MM.1S (cell line): ENCODE measurements around the gene PDCD1.

Experiments
- DNase-seq: peaks from one replicate; pipeline ENCODE4 v3.0.0-alpha.2; 2015
- H2AFZ ChIP-seq: fragments of 300-600 bp; sonication (generic); 2 replicates; pipeline ENCODE4 v1.6.0; 2016; ENCODE audit warnings: antibody characterized with exemption, low read length
- H3F3A ChIP-seq: fragments of 300-600 bp; sonication (generic); 2 replicates; pipeline ENCODE4 v1.6.1; 2016; ENCODE audit warnings: mild to moderate bottlenecking, antibody characterized with exemption, low read length, moderate library complexity, mixed read lengths; ENCODE audit not compliant: insufficient read depth
- H3K27ac ChIP-seq: fragments of 300-600 bp; sonication (generic); 2 replicates; pipeline ENCODE4 v1.5.1; 2016; ENCODE audit warnings: mild to moderate bottlenecking, low read length
- H3K27me3 ChIP-seq: fragments of 300-600 bp; sonication (generic); replicated peaks from 2 replicates; pipeline ENCODE4 v1.6.0; 2016; ENCODE audit warnings: low read length; ENCODE audit not compliant: insufficient read depth
- H3K36me3 ChIP-seq: fragments of 300-600 bp; sonication (generic); replicated peaks from 2 replicates; pipeline ENCODE4 v1.6.1; 2016; ENCODE audit warnings: mild to moderate bottlenecking, low read length, mixed read lengths; ENCODE audit not compliant: insufficient read depth
- H3K4me1 ChIP-seq: fragments of 300-600 bp; sonication (generic); 2 replicates; pipeline ENCODE4 v1.6.1; 2016; ENCODE audit warnings: low read length, mixed read lengths
- H3K4me2 ChIP-seq: fragments of 300-600 bp; sonication (generic); 2 replicates; pipeline ENCODE4 v1.6.0; 2016; ENCODE audit warnings: low read depth, low read length
- H3K4me3 ChIP-seq: fragments of 300-600 bp; sonication (generic); 2 replicates; pipeline ENCODE4 v1.5.1; 2016; ENCODE audit warnings: low read length, mixed read lengths
- H3K79me2 ChIP-seq: fragments of 300-600 bp; sonication (generic); 2 replicates; pipeline ENCODE4 v1.6.1; 2016; ENCODE audit warnings: mixed run types, low read length, mixed read lengths
- H3K9ac ChIP-seq: fragments of 300-600 bp; sonication (generic); 2 replicates; pipeline ENCODE4 v1.6.1; 2016; ENCODE audit warnings: low read length, mixed read lengths
- H3K9me2 ChIP-seq: fragments of 300-600 bp; sonication (generic); replicated peaks from 2 replicates; pipeline ENCODE4 v1.6.1; 2016; ENCODE audit warnings: mild to moderate bottlenecking, low read length, mixed read lengths; ENCODE audit not compliant: insufficient read depth
- H3K9me3 ChIP-seq: fragments of 300-600 bp; sonication (generic); replicated peaks from 2 replicates; pipeline ENCODE4 v1.6.1; 2016; ENCODE audit warnings: mild to moderate bottlenecking, low read length, mixed read lengths; ENCODE audit not compliant: insufficient read depth
- H4K20me1 ChIP-seq: fragments of 300-600 bp; sonication (generic); 2 replicates; pipeline ENCODE4 v1.6.1; 2016; ENCODE audit warnings: mild to moderate bottlenecking, low read length, moderate library complexity, mixed read lengths; ENCODE audit not compliant: insufficient read depth
- EZH2 ChIP-seq: fragments of 300-600 bp; sonication (generic); optimal IDR thresholded peaks from 2 replicates; pipeline ENCODE3; 2017; ENCODE audit warnings: low read depth, mild to moderate bottlenecking, antibody characterized with exemption, low read length, mixed read lengths
- EZH2phosphoT487 ChIP-seq: fragments of 300-600 bp; sonication (generic); IDR thresholded peaks from 2 replicates; pipeline ENCODE4 v1.6.1; 2018; ENCODE audit warnings: antibody characterized with exemption, low read length
- TF ChIP-seq, protein P1 (sequence below): fragments of 300-600 bp; sonication (generic); IDR thresholded peaks from 2 replicates; pipeline ENCODE4 v1.5.1; 2016; ENCODE audit warnings: antibody characterized with exemption, low read length, mixed read lengths

PDCD1 gene

DNA sequence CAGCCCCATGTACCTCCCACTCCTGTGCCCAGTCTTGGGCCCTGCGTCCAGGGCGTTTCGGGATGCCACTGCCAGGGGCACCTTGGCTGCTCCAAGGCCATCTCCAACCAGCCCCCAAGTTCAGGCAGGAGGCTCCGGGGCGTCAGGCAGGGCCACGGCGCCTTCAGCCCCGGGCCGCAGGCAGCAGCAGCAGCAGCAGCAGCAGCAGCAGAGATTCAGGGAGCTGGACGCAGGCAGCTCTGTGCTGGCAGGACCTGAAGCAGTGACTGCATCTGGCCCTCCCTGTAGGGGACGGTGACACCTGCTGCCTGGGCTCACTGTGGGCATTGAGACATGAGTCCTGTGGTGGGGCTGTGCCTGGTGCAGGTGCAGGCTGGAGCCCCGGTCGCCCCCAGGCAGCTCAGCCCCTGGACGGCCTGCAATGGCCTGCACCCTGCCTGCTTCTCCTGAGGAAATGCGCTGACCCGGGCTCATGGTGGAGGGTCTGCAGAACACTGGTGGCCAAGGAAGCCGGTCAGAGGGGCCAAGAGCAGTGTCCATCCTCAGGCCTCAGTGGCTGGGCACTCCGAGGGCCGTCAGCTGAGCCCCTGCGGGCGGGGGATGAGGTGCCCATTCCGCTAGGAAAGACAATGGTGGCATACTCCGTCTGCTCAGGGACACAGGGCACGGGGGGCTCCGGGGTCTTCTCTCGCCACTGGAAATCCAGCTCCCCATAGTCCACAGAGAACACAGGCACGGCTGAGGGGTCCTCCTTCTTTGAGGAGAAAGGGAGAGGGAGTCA, 8.0 kb downstream of the PDCD1 start:
- Histone ChIP-seq H3K9me3 (no peaks in the 10 kb centered on the region), H3K79me2 (no peaks in the 10 kb centered on the region), H4K20me1 (no peaks in the 10 kb centered on the region), H3K9ac (no peak overlapping the region), H3K9me2 (no peaks in the 10 kb centered on the region), H2AFZ (no peak overlapping the region), H3K4me2 (no peak overlapping the region), H3K4me1 (no peaks in the 10 kb centered on the region), H3K27me3 (no peaks in the 10 kb centered on the region), H3K27ac (no peak overlapping the region), H3K36me3 (no peaks in the 10 kb centered on the region), H3F3A (no peaks in the 10 kb centered on the region), H3K4me3 (no peak overlapping the region)
- DNase-seq: no peak
- no peak for TF ChIP-seq EZH2
- TF ChIP-seq, protein P1, sequence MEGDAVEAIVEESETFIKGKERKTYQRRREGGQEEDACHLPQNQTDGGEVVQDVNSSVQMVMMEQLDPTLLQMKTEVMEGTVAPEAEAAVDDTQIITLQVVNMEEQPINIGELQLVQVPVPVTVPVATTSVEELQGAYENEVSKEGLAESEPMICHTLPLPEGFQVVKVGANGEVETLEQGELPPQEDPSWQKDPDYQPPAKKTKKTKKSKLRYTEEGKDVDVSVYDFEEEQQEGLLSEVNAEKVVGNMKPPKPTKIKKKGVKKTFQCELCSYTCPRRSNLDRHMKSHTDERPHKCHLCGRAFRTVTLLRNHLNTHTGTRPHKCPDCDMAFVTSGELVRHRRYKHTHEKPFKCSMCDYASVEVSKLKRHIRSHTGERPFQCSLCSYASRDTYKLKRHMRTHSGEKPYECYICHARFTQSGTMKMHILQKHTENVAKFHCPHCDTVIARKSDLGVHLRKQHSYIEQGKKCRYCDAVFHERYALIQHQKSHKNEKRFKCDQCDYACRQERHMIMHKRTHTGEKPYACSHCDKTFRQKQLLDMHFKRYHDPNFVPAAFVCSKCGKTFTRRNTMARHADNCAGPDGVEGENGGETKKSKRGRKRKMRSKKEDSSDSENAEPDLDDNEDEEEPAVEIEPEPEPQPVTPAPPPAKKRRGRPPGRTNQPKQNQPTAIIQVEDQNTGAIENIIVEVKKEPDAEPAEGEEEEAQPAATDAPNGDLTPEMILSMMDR: no peak
- TF ChIP-seq EZH2phosphoT487: no peak

DNA sequence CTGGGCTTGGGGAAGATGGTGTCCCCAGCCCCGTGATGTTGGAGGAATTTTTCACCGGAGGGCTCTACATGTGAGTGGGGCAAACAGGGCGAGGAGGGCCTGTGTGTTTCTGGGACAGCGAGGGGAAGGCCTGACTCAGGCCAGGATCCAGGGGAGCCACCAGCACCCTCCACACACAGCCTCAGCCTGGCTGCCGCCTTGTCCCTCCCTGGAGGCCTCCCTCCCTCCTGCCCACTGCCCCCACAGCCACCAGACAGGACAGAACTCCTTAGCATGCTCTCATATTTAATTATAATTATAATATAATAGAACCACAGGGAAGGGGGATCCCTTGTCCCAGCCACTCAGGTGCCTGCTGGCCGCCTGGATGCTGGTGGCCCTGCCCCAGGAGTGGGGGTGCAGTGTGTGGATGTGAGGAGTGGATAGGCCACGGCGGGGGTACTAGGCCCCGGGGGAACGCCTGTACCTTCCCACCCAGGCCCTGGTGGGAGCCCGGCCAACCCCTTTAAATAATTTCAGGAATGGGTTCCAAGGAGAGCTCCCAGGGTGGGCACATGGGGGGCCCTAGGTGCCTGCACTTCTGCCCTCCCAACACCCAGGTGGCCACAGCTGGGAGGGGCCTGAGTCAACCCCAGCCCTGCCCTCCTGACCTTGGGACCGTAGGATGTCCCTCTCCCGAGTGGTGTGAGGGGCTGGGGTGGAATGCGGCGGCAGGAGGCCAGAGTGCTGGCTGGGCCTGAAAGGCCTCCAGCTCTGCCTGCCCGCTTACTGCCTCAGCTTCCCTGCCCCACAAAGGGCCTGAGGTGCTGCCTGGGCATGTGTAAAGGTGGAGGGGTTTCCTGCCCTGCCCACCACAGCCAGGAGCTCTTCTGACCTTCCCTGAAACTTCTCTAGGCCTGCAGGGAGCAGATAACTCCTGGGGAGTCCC, 8.8 kb downstream of the PDCD1 start:
- Histone ChIP-seq H3K9me2 (no peaks in the 10 kb centered on the region), H3K4me1 (no peaks in the 10 kb centered on the region), H3K36me3 (no peaks in the 10 kb centered on the region), H3F3A (no peaks in the 10 kb centered on the region), H3K27ac (no peak overlapping the region), H4K20me1 (no peaks in the 10 kb centered on the region), H2AFZ (no peak overlapping the region), H3K79me2 (no peaks in the 10 kb centered on the region), H3K4me3 (no peak overlapping the region), H3K4me2 (no peak overlapping the region), H3K9ac (no peak overlapping the region), H3K27me3 (no peaks in the 10 kb centered on the region; the same call in 1 of the 2 replicates), H3K9me3 (no peaks in the 10 kb centered on the region)
- DNase-seq: no peak
- no peak for TF ChIP-seq EZH2phosphoT487
- TF ChIP-seq, protein P1: no peak
- TF ChIP-seq EZH2: no peak

DNA sequence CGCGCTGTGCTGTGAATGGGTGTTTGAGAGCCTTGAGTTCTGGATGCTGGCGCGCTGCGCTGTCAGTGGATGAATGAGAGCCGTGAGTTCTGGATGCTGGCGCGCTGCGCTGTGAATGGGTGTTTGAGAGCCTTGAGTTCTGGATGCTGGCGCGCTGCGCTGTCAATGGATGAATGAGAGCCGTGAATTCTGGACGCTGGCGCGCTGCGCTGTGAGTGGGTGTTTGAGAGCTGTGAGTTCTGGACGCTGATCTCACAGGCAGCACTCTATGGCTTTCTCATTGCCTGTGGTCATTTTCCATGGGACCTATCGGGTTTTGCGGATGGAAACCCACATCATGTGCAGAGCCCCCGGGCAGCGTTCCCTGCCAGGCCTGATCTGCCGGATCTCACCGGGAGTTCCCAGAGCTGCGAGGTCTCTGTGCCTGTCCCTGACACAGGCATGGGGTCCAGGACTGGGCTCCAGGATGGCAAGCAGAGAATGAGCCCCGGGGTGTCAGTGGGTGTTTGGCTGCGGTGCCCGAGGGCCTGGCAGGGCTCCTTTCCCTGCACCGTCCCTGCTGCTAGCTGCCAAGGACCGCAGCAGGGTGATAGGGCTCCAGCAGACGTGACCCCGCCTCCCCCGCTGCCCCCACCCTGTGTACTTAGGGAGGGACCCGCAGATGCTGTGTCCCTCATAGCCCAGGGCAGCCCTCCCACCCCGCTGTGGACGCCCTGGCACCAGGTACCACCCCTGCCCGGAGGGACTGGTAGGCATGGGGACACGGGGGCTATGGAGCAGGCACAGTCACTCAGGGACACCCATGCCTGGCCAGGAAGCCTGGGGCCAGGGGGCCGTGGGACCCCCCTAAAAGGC, 9.7 kb downstream of the PDCD1 start:
- H3K36me3 ChIP-seq: no peaks in the 10 kb centered on the region
- H3K4me2 ChIP-seq: no peak overlapping the region
- no peaks in the 10 kb centered on the region for H3K9me2 ChIP-seq
- TF ChIP-seq EZH2phosphoT487: no peak
- TF ChIP-seq, protein P1: no peak
- no peak for TF ChIP-seq EZH2
- no peak overlapping the region for H3K9ac ChIP-seq
- DNase-seq: no peak
- H3K9me3 ChIP-seq: no peaks in the 10 kb centered on the region
- no peaks in the 10 kb centered on the region; the same call in 1 of the 2 replicates for H3K27me3 ChIP-seq
- no peaks in the 10 kb centered on the region for H3F3A ChIP-seq
- H3K27ac ChIP-seq: no peak overlapping the region
- no peak overlapping the region for H2AFZ ChIP-seq
- no peaks in the 10 kb centered on the region for H3K79me2 ChIP-seq
- H4K20me1 ChIP-seq: no peaks in the 10 kb centered on the region
- no peaks in the 10 kb centered on the region for H3K4me1 ChIP-seq
- no peak overlapping the region for H3K4me3 ChIP-seq
